Measurements from ENCODE around the gene CPOX.

GRCh38 chr3:98561727-98562521, 31.5 kb downstream of the CPOX start:
- TF ChIP-seq CTCF (IDR thresholded peaks at IDR 0.05) (no peak), POLR2A (IDR thresholded peaks at IDR 0.05) (no peak)
